Activated T-cell treated with anti-CD3 and anti-CD28 coated beads, Interleukin-2, amount 50 U/mL, for 24 hours (primary cell): ENCODE data around the gene ZNF91.
"Not testable (repeated sequence)": the region's sequence is repeated elsewhere in the genome, so short reads cannot be mapped to it uniquely, and the experiment has no call there.

Experiments used
- DNase-seq: peaks from one replicate; pipeline ENCODE4 v3.0.0-alpha.2; 2020
- H3K27ac Mint-ChIP-seq: 2 replicates; pipeline ENCODE4 v1.8.0; 2020; ENCODE audit warnings: mild to moderate bottlenecking, mixed read lengths
- H3K27me3 Mint-ChIP-seq: 2 replicates; pipeline ENCODE4 v1.8.0; 2020; ENCODE audit warnings: mixed read lengths
- H3K36me3 Mint-ChIP-seq: 2 replicates; pipeline ENCODE4 v1.8.0; 2020; ENCODE audit warnings: low read depth, mixed read lengths
- H3K4me1 Mint-ChIP-seq: 2 replicates; pipeline ENCODE4 v1.8.0; 2020; ENCODE audit warnings: low read depth, mixed read lengths
- H3K4me3 Mint-ChIP-seq: 2 replicates; pipeline ENCODE4 v1.8.0; 2020; ENCODE audit warnings: mild to moderate bottlenecking, moderate library complexity, mixed read lengths
- H3K9me3 Mint-ChIP-seq: 2 replicates; pipeline ENCODE4 v1.8.0; 2020; ENCODE audit warnings: mixed read lengths

Gene ZNF91

GRCh38 chr19:23395041-23395721 is at the start of gene ZNF91:
TSS of gene ZNF91 (minus strand) at chr19:23395471. CDS start at chr19:23395354, 117 bp downstream.
- Mint-ChIP-seq H3K9me3 (peaks cover 7% of the 10 kb centered on the region), H3K36me3 (peaks cover 52% of the 10 kb centered on the region), H3K4me3 (peak within 1 kb of the TSS; percentile 98), H3K27me3 (no peaks in the 10 kb centered on the region), H3K4me1 (peaks cover 33% of the 10 kb centered on the region), H3K27ac (peak within 1 kb of the TSS; percentile 98)
- DNase-seq, result peak; percentile 90

DNA sequence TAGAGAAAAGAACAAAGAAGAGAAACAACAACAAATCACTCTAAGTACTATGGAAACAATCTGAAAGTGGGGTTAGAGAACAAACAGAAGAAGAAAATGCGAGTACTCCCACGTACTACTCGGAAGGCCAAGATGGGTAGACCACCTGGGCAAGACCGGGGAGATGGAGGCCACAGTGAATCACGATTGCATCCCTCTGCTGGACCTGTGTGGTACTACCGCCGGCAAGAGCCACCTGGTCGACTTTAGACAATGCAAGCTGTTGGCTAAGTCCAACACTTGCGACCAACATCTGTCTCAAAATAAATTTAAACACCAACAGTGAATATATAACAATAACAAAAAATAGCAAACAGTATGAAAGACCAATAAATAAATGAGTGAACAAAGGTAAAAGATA is 45.5 kb upstream of the ZNF91 start:
- no peak for DNase-seq
- Mint-ChIP-seq H3K36me3 (peaks cover 4% of the 10 kb centered on the region), H3K9me3 (peaks cover 51% of the 10 kb centered on the region), H3K4me1 (no peaks in the 10 kb centered on the region), H3K27ac (no peak overlapping the region), H3K27me3 (no peaks in the 10 kb centered on the region), H3K4me3 (no peak overlapping the region)

DNA sequence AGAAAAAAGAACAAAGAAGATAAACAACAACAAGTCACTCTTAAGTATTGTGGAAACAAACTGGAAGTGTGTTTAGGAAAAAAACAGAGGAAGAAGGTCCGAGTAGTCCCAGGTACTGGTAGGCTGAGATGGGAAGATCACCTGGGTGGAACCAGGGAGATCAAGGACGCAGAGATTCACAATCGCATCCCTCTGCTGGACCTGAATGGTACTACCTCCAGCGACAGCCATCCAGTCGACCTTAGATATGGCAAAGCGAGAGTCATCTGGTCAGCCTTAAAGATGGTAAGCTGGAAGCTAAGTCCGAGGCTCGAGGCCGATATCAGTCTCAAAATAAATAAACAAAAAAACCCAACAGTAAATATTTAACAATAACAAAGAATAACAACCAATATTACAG is 44.9 kb upstream of the ZNF91 start:
- DNase-seq, result no peak
- peaks cover 49% of the 10 kb centered on the region for H3K9me3 Mint-ChIP-seq
- no peaks in the 10 kb centered on the region for H3K4me1 Mint-ChIP-seq
- H3K4me3 Mint-ChIP-seq, result no peak overlapping the region
- H3K36me3 Mint-ChIP-seq, result peaks cover 4% of the 10 kb centered on the region
- H3K27ac Mint-ChIP-seq, result no peak overlapping the region
- no peaks in the 10 kb centered on the region for H3K27me3 Mint-ChIP-seq

DNA sequence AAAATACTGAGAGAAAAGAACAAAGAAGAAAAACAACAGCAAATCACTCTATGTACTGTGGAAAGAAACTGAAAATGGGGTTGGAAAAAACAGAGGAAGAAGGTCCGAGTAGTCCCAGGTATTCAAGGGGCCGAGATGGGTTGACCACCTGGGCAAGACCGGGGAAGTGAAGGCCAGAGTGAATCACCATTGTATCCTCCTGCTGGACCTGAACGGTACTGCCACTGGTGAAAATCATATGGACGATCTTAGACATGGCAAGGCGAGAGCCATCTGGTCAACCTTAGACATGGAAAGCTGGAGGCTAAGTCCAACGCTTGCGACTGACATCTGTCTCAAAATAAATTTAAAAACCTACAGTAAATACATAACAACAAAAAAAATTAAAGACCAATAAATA is 44.4 kb upstream of the ZNF91 start:
- Mint-ChIP-seq H3K4me3 (no peak overlapping the region), H3K9me3 (peaks cover 45% of the 10 kb centered on the region), H3K4me1 (no peaks in the 10 kb centered on the region), H3K27me3 (no peaks in the 10 kb centered on the region), H3K36me3 (peaks cover 4% of the 10 kb centered on the region), H3K27ac (no peak overlapping the region)
- no peak for DNase-seq

- H3K27me3 Mint-ChIP-seq, result no peaks in the 10 kb centered on the region
- no peak overlapping the region for H3K27ac Mint-ChIP-seq
- peaks cover 4% of the 10 kb centered on the region for H3K36me3 Mint-ChIP-seq
- H3K4me3 Mint-ChIP-seq, result no peak overlapping the region
- peaks cover 43% of the 10 kb centered on the region for H3K9me3 Mint-ChIP-seq
- no peaks in the 10 kb centered on the region for H3K4me1 Mint-ChIP-seq
- no peak for DNase-seq
Measured at GRCh38 chr19:23437901-23438300, 42.6 kb upstream of the ZNF91 start.

DNA sequence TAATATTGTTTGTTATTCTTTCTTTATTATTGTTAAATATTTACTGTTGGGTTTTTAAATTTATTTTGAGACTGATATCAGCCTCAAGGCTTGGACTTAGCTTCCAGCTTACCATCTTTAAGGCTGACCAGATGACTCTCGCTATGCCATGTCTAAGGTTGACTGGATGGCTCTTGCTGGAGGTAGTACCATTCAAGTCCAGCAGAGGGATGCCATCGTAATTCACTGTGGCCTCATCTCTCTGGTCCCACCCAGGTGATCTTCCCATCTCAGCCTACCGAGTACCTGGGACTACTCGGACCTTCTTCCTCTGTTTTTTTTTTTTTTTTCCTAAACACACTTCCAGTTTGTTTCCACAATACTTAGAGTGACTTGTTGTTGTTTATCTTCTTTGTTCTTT is 41.7 kb upstream of the ZNF91 start:
- H3K9me3 Mint-ChIP-seq, result peaks cover 43% of the 10 kb centered on the region
- peaks cover 4% of the 10 kb centered on the region for H3K36me3 Mint-ChIP-seq
- H3K27ac Mint-ChIP-seq, result no peak overlapping the region
- DNase-seq, result no peak
- H3K4me3 Mint-ChIP-seq, result no peak overlapping the region
- H3K4me1 Mint-ChIP-seq, result no peaks in the 10 kb centered on the region
- no peaks in the 10 kb centered on the region for H3K27me3 Mint-ChIP-seq

GRCh38 chr19:23436318-23436717 is 41.0 kb upstream of the ZNF91 start:
- Mint-ChIP-seq H3K4me1 (no peaks in the 10 kb centered on the region), H3K36me3 (peaks cover 4% of the 10 kb centered on the region), H3K4me3 (no peak overlapping the region), H3K27me3 (no peaks in the 10 kb centered on the region), H3K9me3 (peaks cover 43% of the 10 kb centered on the region), H3K27ac (no peak overlapping the region)
- DNase-seq, result no peak

DNA sequence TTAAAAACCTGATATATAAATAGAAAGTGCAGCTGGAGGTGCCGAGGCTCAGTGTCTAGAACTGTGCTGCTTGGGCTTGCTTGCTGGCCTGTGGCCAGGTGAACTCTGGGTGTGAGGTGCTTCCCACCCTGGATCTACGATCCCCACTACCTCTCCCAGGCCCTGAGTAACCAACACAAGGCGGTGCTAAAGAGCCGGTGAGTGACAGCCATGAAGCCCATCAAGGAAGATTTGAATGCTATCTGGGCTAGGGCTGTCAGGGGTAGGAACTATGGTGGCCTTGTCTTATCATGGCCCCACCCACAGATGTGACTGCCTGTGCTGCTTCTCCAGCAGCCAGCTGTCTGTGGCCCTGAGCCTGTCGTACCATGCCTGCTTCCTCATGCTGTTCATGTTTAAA is 25.6 kb upstream of the ZNF91 start:
- no peak overlapping the region for H3K4me3 Mint-ChIP-seq
- H3K27me3 Mint-ChIP-seq, result peaks cover 18% of the 10 kb centered on the region
- peaks cover 11% of the 10 kb centered on the region for H3K9me3 Mint-ChIP-seq
- H3K27ac Mint-ChIP-seq, result no peak overlapping the region
- no peaks in the 10 kb centered on the region for H3K36me3 Mint-ChIP-seq
- H3K4me1 Mint-ChIP-seq, result peaks cover 2% of the 10 kb centered on the region
- no peak for DNase-seq

GRCh38 chr19:23419261-23419660 is 24.0 kb upstream of the ZNF91 start:
- not testable (repeated sequence) for H3K4me1 Mint-ChIP-seq, H3K4me3 Mint-ChIP-seq, H3K36me3 Mint-ChIP-seq, DNase-seq, H3K27ac Mint-ChIP-seq, H3K9me3 Mint-ChIP-seq
- peaks cover 33% of the 10 kb centered on the region for H3K27me3 Mint-ChIP-seq

- H3K4me1 Mint-ChIP-seq, result peaks cover 10% of the 10 kb centered on the region
- DNase-seq, result peak; percentile 37
- H3K36me3 Mint-ChIP-seq, result no peaks in the 10 kb centered on the region
- H3K4me3 Mint-ChIP-seq, result peak overlapping the region; percentile 70
- no peak overlapping the region for H3K27ac Mint-ChIP-seq
- peaks cover 40% of the 10 kb centered on the region for H3K27me3 Mint-ChIP-seq
- peaks cover 8% of the 10 kb centered on the region for H3K9me3 Mint-ChIP-seq
Measured at GRCh38 chr19:23415561-23416191, 20.4 kb upstream of the ZNF91 start.

GRCh38 chr19:23415034-23415433 is 19.8 kb upstream of the ZNF91 start:
- peaks cover 3% of the 10 kb centered on the region for H3K9me3 Mint-ChIP-seq
- peak overlapping the region; percentile 70 for H3K4me3 Mint-ChIP-seq
- H3K27ac Mint-ChIP-seq, result no peak overlapping the region
- H3K36me3 Mint-ChIP-seq, result no peaks in the 10 kb centered on the region
- peaks cover 40% of the 10 kb centered on the region for H3K27me3 Mint-ChIP-seq
- DNase-seq, result no peak
- H3K4me1 Mint-ChIP-seq, result peaks cover 10% of the 10 kb centered on the region

GRCh38 chr19:23410155-23410554 is 14.9 kb upstream of the ZNF91 start:
- no peak for DNase-seq
- no peak overlapping the region for H3K4me3 Mint-ChIP-seq
- peaks cover 16% of the 10 kb centered on the region for H3K27me3 Mint-ChIP-seq
- H3K27ac Mint-ChIP-seq, result no peak overlapping the region
- no peaks in the 10 kb centered on the region for H3K36me3 Mint-ChIP-seq
- H3K9me3 Mint-ChIP-seq, result no peaks in the 10 kb centered on the region
- peaks cover 10% of the 10 kb centered on the region for H3K4me1 Mint-ChIP-seq

GRCh38 chr19:23409392-23410048 is 14.2 kb upstream of the ZNF91 start:
- H3K36me3 Mint-ChIP-seq, result no peaks in the 10 kb centered on the region
- no peak overlapping the region for H3K4me3 Mint-ChIP-seq
- peaks cover 9% of the 10 kb centered on the region for H3K27me3 Mint-ChIP-seq
- no peak for DNase-seq
- H3K9me3 Mint-ChIP-seq, result no peaks in the 10 kb centered on the region
- peaks cover 6% of the 10 kb centered on the region for H3K4me1 Mint-ChIP-seq
- no peak overlapping the region for H3K27ac Mint-ChIP-seq

GRCh38 chr19:23407616-23408133 is 12.4 kb upstream of the ZNF91 start:
- Mint-ChIP-seq H3K9me3 (no peaks in the 10 kb centered on the region), H3K27ac (no peak overlapping the region)
- DNase-seq, result no peak

GRCh38 chr19:23406721-23407120 is 11.4 kb upstream of the ZNF91 start:
- no peaks in the 10 kb centered on the region for H3K9me3 Mint-ChIP-seq
- H3K36me3 Mint-ChIP-seq, result no peaks in the 10 kb centered on the region
- DNase-seq, result no peak
- no peak overlapping the region for H3K27ac Mint-ChIP-seq
- H3K4me3 Mint-ChIP-seq, result no peak overlapping the region
- peaks cover 12% of the 10 kb centered on the region for H3K4me1 Mint-ChIP-seq
- H3K27me3 Mint-ChIP-seq, result no peaks in the 10 kb centered on the region

More at GRCh38 chr19:23407616-23408133, 12.4 kb upstream of the ZNF91 start:
- H3K27me3 Mint-ChIP-seq, result no peaks in the 10 kb centered on the region
- H3K4me1 Mint-ChIP-seq, result peaks cover 7% of the 10 kb centered on the region
- no peaks in the 10 kb centered on the region for H3K36me3 Mint-ChIP-seq
- no peak overlapping the region for H3K4me3 Mint-ChIP-seq
